Gastrocnemius medialis (tissue), 4 donors: ENCODE data around the gene RBMS3. TPM values are rescaled to one million over a fixed set of nuclear protein-coding genes. Genes with fewer than 3 reads are reported as not detected.

Experiments used
- ATAC-seq, 2 donors: fragments of 150-250 bp; one replicate each; pipeline ENCODE4 v1.9.1; 2016
- DNase-seq, 2 donors: peaks; one replicate each; pipeline ENCODE4 v3.0.0-alpha.2; 2019
- H3K27ac ChIP-seq, 4 donors: fragments of 200-600 bp; sonication (generic); 1 replicate in 1 of 4; 2 replicates in 3 of 4; pipeline ENCODE4 v1.5.1; 2016 to 2018; ENCODE audit warnings: mild to moderate bottlenecking in 2 of 4, moderate library complexity in 1 of 4
- H3K27me3 ChIP-seq, 3 donors: fragments of 200-600 bp; sonication (generic) in 2 of 3; 1 replicate in 1 of 3; 2 replicates in 2 of 3; pipeline versions ENCODE4 v1.5.1 to v1.6.0; 2016 to 2019; ENCODE audit warnings: mild to moderate bottlenecking in 1 of 3, moderate library complexity in 1 of 3
- H3K36me3 ChIP-seq, 2 donors: fragments of 200-600 bp; sonication (generic) in 1 of 2; one replicate each; pipeline ENCODE4 v1.5.1; 2017 to 2018
- H3K4me1 ChIP-seq, 2 donors: fragments of 200-600 bp; sonication (generic) in 1 of 2; one replicate each; pipeline ENCODE4 v1.5.1; 2016 to 2017; ENCODE audit warnings: mild to moderate bottlenecking in 2 of 2
- H3K4me3 ChIP-seq, 4 donors: fragments of 200-600 bp; sonication (generic) in 3 of 4; 1 replicate in 1 of 4; 2 replicates in 3 of 4; pipeline ENCODE4 v1.5.1; 2016 to 2019; ENCODE audit warnings: mild to moderate bottlenecking in 2 of 4
- H3K9me3 ChIP-seq, 3 donors: fragments of 200-600 bp; sonication (generic) in 2 of 3; 1 replicate in 1 of 3; 2 replicates in 2 of 3; pipeline ENCODE4 v1.5.1; 2016 to 2019
- CTCF ChIP-seq, 5 experiments: fragments of 450-650 bp in 3 of 5; fragments of 200-600 bp in 2 of 5; sonication (generic) in 2 of 5; IDR thresholded peaks in 4 of 5; conservative IDR thresholded peaks in 1 of 5; 1 replicate in 4 of 5; 2 replicates in 1 of 5; pipeline ENCODE4 v1.5.1; 2016 to 2019; ENCODE audit warnings: antibody characterized with exemption in 5 of 5, mild to moderate bottlenecking in 3 of 5, moderate library complexity in 3 of 5
- POLR2A ChIP-seq, 2 donors: fragments of 450-650 bp; IDR thresholded peaks; one replicate each; pipeline ENCODE4 v1.6.1; 2017; ENCODE audit warnings: antibody characterized with exemption in 2 of 2, mild to moderate bottlenecking in 2 of 2, moderate library complexity in 2 of 2
- in situ Hi-C, 4 donors: fragments of 200-750 bp; cut with MboI; loops; one replicate each; pipeline versions ENCODE4 v1.15.0 to v1.8.0; 2017; ENCODE audit warnings: low sequenced_read_pairs in 4 of 4
- intact Hi-C: fragments of 100-400 bp; cut with DNase I; formaldehyde crosslinking; loops from one replicate; pipeline ENCODE4 v1.15.1; 2023; ENCODE audit warnings: low total_unique reads
- total RNA-seq, 4 donors: library from RNA; depleted of rRNA; stranded (reverse); fragments of >200 nt; gene quantifications; one replicate each; pipeline versions ENCODE4 v1.1.0 to v1.2.3, GENCODE V29; 2016

The RBMS3 gene
- total RNA-seq, 4 donors from 2014 or later, result 16.1 to 38.8 (median 22.7) TPM

- DNase-seq (no peak), ATAC-seq (no peak)
- no peaks in the 10 kb centered on the region for H3K27me3 ChIP-seq
- H3K27ac ChIP-seq, result no peak overlapping the region
- no peak for TF ChIP-seq POLR2A (IDR thresholded peaks at IDR 0.05)
- no peak for TF ChIP-seq CTCF (IDR thresholded peaks at IDR 0.05 in 4 of 5, conservative IDR thresholded peaks at IDR 0.05 in 1 of 5)
- in situ Hi-C loops (no loop called here), intact Hi-C loops (no loop called here)
- H3K4me3 ChIP-seq, result no peak overlapping the region
- no peaks in the 10 kb centered on the region for H3K4me1 ChIP-seq
- H3K36me3 ChIP-seq, result no peaks in the 10 kb centered on the region
- no peaks in the 10 kb centered on the region for H3K9me3 ChIP-seq
Observed at GRCh38 chr3:29919571-29919970, 638.7 kb downstream of the RBMS3 start.

GRCh38 chr3:29922992-29923746 is 642.3 kb downstream of the RBMS3 start:
- peak in 1 of 2 donors; percentile 36 for ATAC-seq
- Histone ChIP-seq H3K36me3 (no peaks in the 10 kb centered on the region), H3K9me3 (no peaks in the 10 kb centered on the region), H3K27ac (no peak overlapping the region), H3K4me3 (no peak overlapping the region), H3K4me1 (no peaks in the 10 kb centered on the region), H3K27me3 (no peaks in the 10 kb centered on the region)
- TF ChIP-seq POLR2A (IDR thresholded peaks at IDR 0.05), result no peak
- TF ChIP-seq CTCF (IDR thresholded peaks at IDR 0.05 in 4 of 5, conservative IDR thresholded peaks at IDR 0.05 in 1 of 5), result no peak
- in situ Hi-C loops, result no loop called here
- intact Hi-C loops, result no loop called here
- peak in 1 of 2 donors; percentile 13 for DNase-seq

- H3K9me3 ChIP-seq, result no peaks in the 10 kb centered on the region
- no peaks in the 10 kb centered on the region for H3K27me3 ChIP-seq
- in situ Hi-C loops (no loop called here), intact Hi-C loops (no loop called here)
- H3K36me3 ChIP-seq, result no peaks in the 10 kb centered on the region
- DNase-seq, result no peak
- no peak for ATAC-seq
- no peaks in the 10 kb centered on the region for H3K4me1 ChIP-seq
- no peak for TF ChIP-seq POLR2A (IDR thresholded peaks at IDR 0.05)
- TF ChIP-seq CTCF (IDR thresholded peaks at IDR 0.05 in 4 of 5, conservative IDR thresholded peaks at IDR 0.05 in 1 of 5), result no peak
- no peak overlapping the region for H3K27ac ChIP-seq
- no peak overlapping the region for H3K4me3 ChIP-seq
Observed at GRCh38 chr3:29924783-29925561, 644.1 kb downstream of the RBMS3 start.

GRCh38 chr3:29926378-29926777 is 645.5 kb downstream of the RBMS3 start:
- H3K4me1 ChIP-seq, result no peaks in the 10 kb centered on the region
- H3K4me3 ChIP-seq, result no peak overlapping the region
- intact Hi-C loops, result no loop called here
- in situ Hi-C loops, result no loop called here
- DNase-seq (no peak), ATAC-seq (no peak)
- no peaks in the 10 kb centered on the region for H3K27me3 ChIP-seq
- H3K9me3 ChIP-seq, result no peaks in the 10 kb centered on the region
- TF ChIP-seq CTCF (IDR thresholded peaks at IDR 0.05 in 4 of 5, conservative IDR thresholded peaks at IDR 0.05 in 1 of 5) (no peak), POLR2A (IDR thresholded peaks at IDR 0.05) (no peak)
- H3K36me3 ChIP-seq, result no peaks in the 10 kb centered on the region
- H3K27ac ChIP-seq, result no peak overlapping the region
